ENCODE data around the gene ZNF195.

Gene ZNF195

DNA sequence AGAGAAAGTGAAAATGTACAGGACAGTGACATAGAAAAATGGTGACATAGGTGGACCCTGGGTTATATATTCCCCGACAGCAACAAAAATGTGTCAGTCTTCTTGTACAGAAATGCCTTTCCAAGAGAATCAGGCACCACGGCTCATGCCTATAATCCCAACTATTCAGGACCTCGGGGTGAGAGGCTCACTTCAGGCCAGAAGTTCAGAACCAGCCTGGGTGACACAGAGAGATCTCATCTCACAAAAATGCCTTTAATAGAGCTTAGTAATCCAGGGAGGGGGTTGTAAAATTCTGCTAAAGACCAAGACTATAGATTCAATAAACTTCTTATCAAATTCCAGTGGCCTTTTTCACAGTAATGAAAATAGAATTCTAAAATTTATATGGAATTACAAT lies 10.7 kb downstream of the ZNF195 start:
- no peak for DNase-seq (ENCODE audit: low read depth)
- no peak overlapping the region for H3K4me3 ChIP-seq (replicated peaks; ENCODE audit: low read depth, low read length)
- TF ChIP-seq, protein P1, sequence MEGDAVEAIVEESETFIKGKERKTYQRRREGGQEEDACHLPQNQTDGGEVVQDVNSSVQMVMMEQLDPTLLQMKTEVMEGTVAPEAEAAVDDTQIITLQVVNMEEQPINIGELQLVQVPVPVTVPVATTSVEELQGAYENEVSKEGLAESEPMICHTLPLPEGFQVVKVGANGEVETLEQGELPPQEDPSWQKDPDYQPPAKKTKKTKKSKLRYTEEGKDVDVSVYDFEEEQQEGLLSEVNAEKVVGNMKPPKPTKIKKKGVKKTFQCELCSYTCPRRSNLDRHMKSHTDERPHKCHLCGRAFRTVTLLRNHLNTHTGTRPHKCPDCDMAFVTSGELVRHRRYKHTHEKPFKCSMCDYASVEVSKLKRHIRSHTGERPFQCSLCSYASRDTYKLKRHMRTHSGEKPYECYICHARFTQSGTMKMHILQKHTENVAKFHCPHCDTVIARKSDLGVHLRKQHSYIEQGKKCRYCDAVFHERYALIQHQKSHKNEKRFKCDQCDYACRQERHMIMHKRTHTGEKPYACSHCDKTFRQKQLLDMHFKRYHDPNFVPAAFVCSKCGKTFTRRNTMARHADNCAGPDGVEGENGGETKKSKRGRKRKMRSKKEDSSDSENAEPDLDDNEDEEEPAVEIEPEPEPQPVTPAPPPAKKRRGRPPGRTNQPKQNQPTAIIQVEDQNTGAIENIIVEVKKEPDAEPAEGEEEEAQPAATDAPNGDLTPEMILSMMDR (IDR thresholded peaks at IDR 0.05; ENCODE audit: low read length, missing control alignments): no peak

DNA sequence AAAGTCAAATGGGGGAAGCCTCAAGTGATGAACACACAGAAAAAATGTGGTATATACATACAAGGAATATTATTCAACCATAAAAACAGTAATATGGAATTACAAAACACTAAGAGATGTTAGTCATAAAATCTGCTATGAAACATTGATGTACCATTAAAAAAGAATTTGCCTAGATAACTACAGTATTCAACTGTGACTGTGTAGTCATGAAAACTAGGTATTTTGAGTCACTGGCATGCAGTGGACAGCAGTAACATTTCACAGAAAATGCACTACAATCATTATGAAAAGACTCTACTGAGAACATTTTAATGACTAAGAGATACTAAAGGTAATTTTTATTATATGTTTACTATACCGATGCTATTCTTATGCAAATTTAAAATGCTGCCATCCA lies 11.7 kb downstream of the ZNF195 start:
- DNase-seq (ENCODE audit: low read depth): no peak
- TF ChIP-seq, protein P1 (IDR thresholded peaks at IDR 0.05; ENCODE audit: low read length, missing control alignments): no peak
- H3K4me3 ChIP-seq (replicated peaks; ENCODE audit: low read depth, low read length): no peak overlapping the region

DNA sequence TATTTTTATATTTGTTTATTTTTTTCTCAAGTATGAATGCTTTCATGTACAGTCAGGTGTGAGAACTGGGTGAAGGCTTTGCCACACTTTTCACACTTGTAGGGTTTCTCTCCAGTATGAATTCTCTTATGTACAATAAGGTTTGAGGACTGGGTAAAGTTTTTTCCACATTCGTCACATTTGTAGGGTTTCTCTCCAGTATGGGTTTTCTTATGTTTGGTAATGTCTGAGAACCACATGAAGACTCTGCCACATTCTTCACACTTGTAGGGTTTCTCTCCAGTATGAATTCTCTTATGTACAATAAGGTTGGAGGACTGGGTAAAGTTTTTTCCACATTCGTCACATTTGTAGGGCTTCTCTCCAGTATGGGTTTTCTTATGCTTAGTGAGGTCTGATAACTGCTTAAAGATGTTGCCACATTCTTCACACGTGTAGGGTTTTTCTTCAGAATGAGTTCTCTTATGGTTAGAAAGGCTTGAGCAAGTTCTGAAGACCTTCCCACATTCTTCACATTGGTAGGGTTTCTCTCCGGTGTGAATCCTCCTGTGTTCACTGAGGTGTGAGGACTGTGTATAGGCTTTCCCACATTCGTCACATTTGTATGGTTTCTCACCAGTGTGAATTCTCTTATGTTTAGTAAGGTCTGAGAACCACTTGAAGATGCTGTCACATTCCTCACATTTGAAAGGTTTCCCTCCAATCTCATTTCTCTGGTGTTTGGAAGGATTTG lies 19.7 kb downstream of the ZNF195 start:
- TF ChIP-seq, protein P1 (IDR thresholded peaks at IDR 0.05; ENCODE audit: low read length, missing control alignments): no peak
- H3K4me3 ChIP-seq (replicated peaks; ENCODE audit: low read depth, low read length): no peak overlapping the region
- DNase-seq (ENCODE audit: low read depth): no peak

DNA sequence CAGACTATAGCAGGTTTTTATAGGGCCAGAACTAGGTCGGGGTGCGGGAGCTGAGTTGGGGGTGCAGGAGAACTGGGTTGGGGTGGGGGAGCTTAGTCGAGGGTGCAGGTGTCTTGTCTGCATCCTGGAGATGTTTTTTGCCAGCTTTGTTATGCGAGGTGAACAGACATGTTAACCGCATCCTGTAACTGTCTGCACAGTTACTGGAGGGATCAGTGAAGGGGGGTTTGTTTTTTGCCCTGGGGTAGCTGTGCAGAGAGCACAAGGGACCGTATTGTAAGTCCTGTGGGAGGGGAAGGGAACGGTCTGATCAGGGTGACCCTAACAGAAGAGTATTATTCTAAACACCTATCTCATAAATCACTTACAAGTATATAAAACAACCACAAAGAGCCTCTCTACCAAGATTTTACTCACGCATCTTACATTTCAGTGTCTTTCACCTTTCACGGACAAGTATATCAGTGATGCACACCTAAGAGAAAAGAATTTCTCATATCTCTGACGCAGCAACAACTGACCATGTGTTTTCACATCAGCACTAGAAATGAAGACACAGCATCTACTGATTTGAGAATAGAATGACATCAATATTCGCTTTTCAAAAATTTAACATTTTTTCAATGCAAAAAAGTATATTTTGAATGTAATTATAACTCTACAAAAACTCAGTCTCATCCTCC lies 20.8 kb downstream of the ZNF195 start:
- TF ChIP-seq, protein P1 (IDR thresholded peaks at IDR 0.05; ENCODE audit: low read length, missing control alignments): no peak
- H3K4me3 ChIP-seq (replicated peaks; ENCODE audit: low read depth, low read length): no peak overlapping the region
- DNase-seq (ENCODE audit: low read depth): no peak

DNA sequence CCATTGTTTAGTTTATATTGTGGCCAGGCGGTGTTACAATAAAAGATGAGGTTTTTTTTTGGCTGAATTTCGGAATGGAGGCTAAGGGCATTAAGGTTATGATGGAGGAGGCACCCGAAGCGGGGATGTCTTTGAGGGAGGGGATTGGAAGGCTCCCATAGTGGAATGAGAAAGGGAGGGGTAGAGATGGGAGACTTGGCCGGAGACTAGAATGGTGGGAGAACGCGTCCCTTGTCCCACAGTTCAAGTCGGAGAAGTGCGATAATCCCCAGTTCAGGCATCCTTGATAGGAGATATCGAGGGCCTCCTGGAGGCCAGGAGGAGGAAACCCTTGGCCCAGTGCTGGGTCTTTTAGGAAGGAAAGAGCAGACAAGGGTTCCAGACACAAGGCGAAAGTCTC lies 21.6 kb downstream of the ZNF195 start:
- no peak overlapping the region for H3K4me3 ChIP-seq (replicated peaks; ENCODE audit: low read depth, low read length)
- TF ChIP-seq, protein P1 (IDR thresholded peaks at IDR 0.05; ENCODE audit: low read length, missing control alignments): no peak
- DNase-seq (ENCODE audit: low read depth): no peak

DNA sequence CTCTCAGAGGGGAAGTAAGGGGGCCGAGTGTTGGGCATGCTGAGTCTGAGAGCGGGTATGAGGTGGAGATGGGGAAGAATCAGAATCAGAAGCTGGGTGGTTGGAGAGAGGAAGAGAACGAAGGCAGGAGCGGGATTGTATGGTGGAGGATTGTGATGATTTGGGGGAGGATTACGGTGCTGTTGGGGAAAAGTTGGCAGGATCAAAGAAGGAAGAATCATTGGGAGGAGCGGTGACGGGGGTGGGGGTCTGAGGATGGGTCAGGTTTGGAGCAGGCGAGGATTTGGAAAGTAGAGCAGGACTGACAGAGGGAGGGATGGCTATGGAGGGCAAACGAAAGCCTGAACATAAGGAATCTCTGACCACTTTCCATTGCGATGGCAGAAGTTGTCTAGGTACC lies 22.1 kb downstream of the ZNF195 start:
- H3K4me3 ChIP-seq (replicated peaks; ENCODE audit: low read depth, low read length): no peak overlapping the region
- no peak for DNase-seq (ENCODE audit: low read depth)
- TF ChIP-seq, protein P1 (IDR thresholded peaks at IDR 0.05; ENCODE audit: low read length, missing control alignments): no peak

Measured in fibroblast of pulmonary artery (primary cell).